ENCODE measurements around the gene KIF13A.
"Not testable (repeated sequence)": the region's sequence is repeated elsewhere in the genome, so short reads cannot be mapped to it uniquely, and the experiment has no call there.

The KIF13A gene

GRCh38 chr6:17987447-17987696 is at the start of gene KIF13A:
Gene KIF13A (minus strand): TSS chr6:17987635. CDS start chr6:17987463, 172 bp downstream.
- no peak for DNase-seq

- DNase-seq, result no peak
Measured at GRCh38 chr6:18036781-18037180, 49.3 kb upstream of the KIF13A start.

DNA sequence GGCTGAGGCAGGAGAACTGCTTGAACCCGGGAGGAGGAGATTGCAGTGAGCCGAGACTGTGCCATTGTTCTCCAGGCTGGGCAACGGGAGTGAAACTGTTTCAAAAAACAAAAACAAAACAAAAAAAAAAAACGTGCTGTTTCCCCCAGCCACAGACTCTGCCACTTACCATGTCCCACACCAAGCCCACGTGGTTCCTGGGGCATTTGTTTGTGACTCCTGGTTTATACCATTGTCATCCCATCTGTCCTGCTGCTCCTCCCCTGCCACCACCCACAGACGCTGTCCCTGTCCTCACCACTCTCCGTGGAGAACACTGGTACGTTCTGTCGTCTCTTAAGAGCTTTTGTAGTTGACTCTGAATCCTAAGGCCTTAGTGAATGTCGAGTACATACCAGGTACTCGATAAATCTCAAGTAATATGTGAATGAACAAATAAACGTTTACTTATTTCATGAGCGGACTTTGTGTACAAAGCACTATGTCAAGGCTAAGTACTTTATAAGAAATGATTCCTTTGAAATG is 48.0 kb upstream of the KIF13A start:
- no peak for DNase-seq

- no peak for DNase-seq
Measured at GRCh38 chr6:18034798-18035202, 47.4 kb upstream of the KIF13A start.

GRCh38 chr6:18031680-18032256 is 44.3 kb upstream of the KIF13A start:
- DNase-seq, result no peak

GRCh38 chr6:18031189-18031588 is 43.8 kb upstream of the KIF13A start:
- DNase-seq, result no peak

GRCh38 chr6:18028332-18028731 is 40.9 kb upstream of the KIF13A start:
- no peak for DNase-seq

GRCh38 chr6:18025596-18025995 is 38.2 kb upstream of the KIF13A start:
- no peak for DNase-seq

DNA sequence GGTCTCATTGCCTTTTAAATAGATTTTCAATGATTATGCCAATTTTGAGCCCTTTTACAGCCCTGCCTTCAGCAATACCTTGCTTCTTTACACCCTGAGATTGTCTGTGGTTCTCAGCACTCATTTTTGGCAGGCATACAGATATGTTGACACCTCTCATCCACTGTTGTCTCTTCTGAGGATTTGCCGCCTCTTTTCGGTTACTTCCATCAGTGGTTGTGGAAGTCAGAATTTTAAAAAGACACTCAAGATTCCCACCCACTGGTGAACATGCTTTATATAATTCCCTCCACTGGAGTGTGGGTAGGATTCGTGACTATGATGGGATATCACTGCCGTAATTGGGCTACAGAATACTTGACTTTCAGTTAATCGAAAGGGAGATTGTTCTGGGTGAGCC is 37.4 kb upstream of the KIF13A start:
- no peak for DNase-seq

GRCh38 chr6:18023891-18024290 is 36.5 kb upstream of the KIF13A start:
- no peak for DNase-seq

DNA sequence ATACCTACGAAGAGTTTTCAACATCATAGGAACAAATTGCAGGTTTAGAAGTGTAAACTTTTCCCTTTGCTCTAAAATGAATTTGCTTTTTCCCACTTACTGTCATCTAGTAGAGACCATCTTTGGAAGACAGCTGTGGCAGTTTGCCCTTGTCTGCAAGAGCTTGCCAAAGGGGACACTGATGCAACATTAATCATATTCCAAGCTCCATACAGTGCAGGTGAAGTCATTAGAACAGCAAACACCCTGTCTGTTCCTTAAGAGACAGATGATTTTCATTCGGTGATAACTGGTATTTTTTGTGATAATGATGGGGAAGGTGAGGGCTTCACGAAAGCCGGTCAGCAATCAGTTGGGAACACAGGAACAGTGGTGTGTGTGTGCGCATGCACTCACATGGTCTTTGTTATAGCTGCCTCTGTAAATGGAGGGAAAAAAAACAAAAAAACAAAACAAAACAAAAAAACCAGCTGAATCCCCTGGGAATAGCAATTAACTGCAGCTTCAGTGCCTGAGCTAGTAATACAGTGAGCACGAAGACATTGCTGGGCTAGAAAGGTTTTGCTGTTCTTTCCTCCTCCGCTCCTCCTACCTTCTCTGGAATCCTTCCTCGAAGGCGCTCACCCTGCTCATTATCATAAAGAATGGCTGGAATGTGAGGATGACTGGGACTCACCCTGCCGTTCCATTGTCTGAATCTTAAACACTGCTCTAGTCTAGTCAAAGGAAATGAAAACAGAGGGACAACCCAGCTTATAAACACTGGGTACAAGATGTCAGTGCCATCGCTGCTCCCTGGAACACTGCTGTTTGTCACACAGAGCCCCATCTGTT is 35.2 kb upstream of the KIF13A start:
- peak; percentile 12 for DNase-seq

DNA sequence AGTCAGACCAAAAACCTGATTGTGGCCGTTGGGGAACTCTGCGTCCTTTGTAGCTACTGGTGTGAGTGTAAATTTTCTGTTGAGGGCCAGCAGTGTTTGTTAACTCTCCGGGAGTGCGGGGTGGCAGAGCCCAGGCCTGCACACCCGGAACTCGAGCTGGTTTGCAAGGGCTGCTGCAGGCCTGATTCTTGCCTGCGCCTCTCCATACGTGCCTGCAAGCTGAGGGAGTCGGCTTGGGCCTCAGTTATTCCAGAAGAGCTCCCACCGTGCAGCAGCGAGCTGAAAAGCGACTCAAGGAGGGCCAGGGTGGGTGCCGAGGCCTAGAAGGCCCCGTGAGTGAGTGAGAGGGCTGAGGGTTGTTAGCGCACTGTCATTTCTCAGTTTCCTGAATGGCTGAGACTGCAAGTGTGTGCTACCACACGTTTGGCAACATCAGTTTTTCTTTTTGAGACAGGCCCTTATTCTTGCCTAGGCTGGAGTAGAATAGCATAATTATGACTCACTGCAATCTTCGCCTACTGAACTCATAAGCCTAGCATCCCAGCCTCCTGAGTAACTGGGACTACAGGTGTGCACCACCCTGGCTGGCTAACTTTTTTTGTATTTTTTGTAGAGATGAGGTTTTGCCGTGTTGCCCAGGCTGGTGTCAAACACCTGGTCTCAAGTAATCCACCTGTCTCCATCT is 33.9 kb upstream of the KIF13A start:
- DNase-seq, result no peak

DNA sequence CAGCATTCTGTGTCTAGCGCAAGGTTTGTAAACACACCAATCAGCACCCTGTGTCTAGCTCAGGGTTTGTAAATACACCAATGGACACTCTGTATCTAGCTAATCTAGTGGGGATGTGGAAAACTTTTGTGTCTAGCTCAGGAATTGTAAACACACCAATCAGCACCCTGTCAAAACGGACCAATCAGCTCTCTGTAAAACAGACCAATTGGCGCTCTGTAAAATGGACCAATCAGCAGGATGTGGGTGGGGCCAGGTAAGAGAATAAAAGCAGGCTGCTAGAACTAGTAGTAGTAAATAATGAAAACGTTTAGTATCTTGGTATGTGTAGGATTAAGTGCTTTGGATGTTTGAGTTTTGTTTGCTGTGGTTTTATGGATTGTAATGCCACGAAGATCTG is 33.1 kb upstream of the KIF13A start:
- DNase-seq, result not testable (repeated sequence)

GRCh38 chr6:18019539-18020534 is 32.4 kb upstream of the KIF13A start:
- DNase-seq, result no peak

- DNase-seq, result not testable (repeated sequence)
Measured at GRCh38 chr6:18019133-18019532, 31.7 kb upstream of the KIF13A start.

GRCh38 chr6:18016698-18017097 is 29.3 kb upstream of the KIF13A start:
- no peak for DNase-seq

GRCh38 chr6:18016133-18016532 is 28.7 kb upstream of the KIF13A start:
- DNase-seq, result no peak

- no peak for DNase-seq
Measured at GRCh38 chr6:18011287-18011686, 23.9 kb upstream of the KIF13A start.

DNA sequence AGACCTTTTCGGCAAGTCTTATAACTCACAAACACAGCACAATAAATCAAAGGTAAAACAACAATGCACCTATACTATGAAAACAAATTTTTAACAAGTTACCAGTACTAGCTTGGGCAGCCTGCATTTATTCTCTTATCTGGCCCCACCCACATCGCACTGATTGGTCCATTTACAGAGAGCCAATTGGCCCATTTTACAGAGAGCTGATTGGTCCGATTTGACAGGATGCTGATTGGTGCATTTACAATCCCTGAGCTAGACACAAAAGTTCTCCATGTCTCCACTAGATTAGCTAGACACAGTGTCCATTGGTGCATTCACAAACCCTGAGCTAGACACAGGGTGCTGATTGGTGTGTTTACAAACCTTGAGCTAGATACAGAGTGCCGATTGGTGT is 23.1 kb upstream of the KIF13A start:
- DNase-seq, result not testable (repeated sequence)

GRCh38 chr6:18004256-18004985 is 17.0 kb upstream of the KIF13A start:
- no peak for DNase-seq

DNA sequence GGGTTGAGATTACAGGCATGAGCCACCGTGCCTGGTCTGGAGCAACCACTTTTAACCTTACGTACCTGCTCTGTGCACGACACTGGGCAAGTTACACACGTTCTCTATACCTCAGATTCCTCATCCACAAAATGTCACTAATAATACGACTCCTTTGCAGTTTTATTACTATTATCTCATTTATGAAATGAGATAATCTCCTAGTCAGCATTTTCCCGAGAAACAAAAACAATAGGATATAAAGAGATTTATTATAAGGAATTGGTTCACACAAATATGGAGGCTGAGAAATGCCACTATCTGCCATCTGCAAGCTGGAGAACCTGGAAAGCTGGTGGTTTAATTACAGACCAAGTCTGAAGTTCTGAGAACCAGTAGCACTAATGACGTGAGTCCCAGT is 12.0 kb upstream of the KIF13A start:
- no peak for DNase-seq

GRCh38 chr6:17998442-17998841 is 11.0 kb upstream of the KIF13A start:
- DNase-seq, result no peak

Measured in NCI-H2081 treated with DMSO at 0.1 percent for 48 hours (cell line).